NCI-H2196 treated with DMSO at 0.1 percent for 48 hours (cell line): ENCODE data around the gene ZKSCAN4.

Source experiments
- DNase-seq: peaks from one replicate; lab custom pipeline; 2025; ENCODE audit not compliant: unreplicated experiment; lab: John Stamatoyannopoulos, UW

ZKSCAN4 gene

GRCh38 chr6:28250747-28251146, 1.3 kb downstream of the ZKSCAN4 start:
- DNase-seq = no peak

DNA sequence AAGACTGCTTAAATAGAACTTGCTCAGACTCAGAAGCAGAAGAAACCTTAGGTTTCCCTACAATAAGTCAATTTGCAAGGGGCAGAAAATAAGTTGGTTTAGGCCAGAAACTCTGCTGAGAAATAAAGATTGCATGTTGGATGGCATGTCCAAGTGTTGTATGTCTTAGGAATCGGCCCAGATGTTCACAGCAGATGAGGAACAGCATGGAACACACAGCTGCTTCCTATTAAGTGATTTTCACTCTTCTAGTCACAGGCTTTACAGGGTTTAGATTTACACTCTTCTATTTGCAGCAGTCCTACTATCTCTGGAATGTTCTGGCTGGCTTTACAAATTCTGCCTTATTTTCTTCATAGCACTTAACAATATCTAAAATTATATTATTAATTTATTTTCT, 3.2 kb downstream of the ZKSCAN4 start:
- DNase-seq = no peak

- DNase-seq = no peak
Measured at GRCh38 chr6:28245206-28245941, 6.7 kb downstream of the ZKSCAN4 start.

- no peak for DNase-seq
Measured at GRCh38 chr6:28243946-28244345, 8.1 kb downstream of the ZKSCAN4 start.

GRCh38 chr6:28240471-28240870, 11.6 kb downstream of the ZKSCAN4 start:
- DNase-seq = no peak

GRCh38 chr6:28239636-28240035, 12.4 kb downstream of the ZKSCAN4 start:
- DNase-seq = no peak

- DNase-seq = no peak
Measured at GRCh38 chr6:28235912-28236452, 16.1 kb downstream of the ZKSCAN4 start.

GRCh38 chr6:28232785-28233184, 19.3 kb downstream of the ZKSCAN4 start:
- no peak for DNase-seq

DNA sequence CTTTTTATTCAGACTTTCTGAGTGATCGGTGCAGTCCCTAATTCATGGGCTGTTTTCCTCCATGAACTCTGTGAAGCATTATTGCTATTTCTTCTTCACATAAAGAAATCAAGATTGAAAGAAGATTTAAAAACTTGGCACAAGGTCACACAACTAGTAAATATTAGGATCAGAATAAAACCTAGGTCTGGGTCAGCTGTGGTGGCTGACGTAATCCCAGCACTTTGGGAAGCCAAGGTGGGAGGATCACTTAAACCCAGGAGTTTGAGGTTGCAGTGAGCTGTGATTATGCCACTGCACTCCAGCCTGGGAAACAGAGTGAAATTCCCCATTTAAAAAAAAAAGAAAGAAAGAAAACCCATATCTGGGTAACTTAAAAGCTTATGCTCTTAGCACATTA, 25.6 kb downstream of the ZKSCAN4 start:
- DNase-seq = no peak

DNA sequence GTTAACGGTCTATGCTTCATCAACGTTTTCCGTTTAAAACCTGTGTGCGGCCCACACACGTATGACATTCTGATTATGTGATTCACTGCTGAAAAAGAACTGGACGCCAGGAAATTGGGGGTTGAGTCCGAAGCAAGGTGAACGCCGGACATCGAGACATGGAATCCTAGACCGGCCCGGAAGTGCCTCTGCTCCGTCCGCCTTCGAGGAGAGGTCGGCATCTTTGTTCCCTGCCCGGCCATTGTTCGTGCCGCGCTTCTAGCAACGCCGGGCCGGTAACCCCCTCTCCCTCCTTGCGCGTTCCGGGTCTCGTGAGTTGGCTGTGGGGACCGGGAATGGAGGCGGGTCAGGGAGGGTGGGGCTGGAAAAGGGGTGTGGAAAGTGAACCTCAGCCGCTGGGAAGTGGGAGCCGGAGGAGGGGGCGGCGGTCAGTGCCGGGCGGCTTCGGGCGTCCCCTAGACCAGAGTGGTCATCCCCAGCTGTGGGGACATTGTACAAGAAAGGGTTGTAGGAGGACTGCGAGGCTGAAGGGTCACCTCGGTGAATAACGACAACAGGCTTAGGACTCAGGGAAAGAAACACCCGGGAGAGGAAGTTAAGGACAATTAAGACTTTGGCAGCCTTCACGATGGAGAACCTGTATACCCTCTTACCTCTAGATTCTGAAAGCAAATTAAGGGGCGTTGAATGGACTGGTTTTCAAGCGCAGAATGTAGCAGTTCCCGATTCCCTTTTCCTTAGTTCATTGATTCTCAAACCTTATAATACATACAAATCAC, 26.8 kb downstream of the ZKSCAN4 start, which contains the start of gene ZSCAN9:
ZSCAN9 (plus strand) TSS at position 220 of the 779 bp plus-strand sequence. CDS start 1,810 bp downstream, outside the sequence.
- peak; percentile 87 for DNase-seq

DNA sequence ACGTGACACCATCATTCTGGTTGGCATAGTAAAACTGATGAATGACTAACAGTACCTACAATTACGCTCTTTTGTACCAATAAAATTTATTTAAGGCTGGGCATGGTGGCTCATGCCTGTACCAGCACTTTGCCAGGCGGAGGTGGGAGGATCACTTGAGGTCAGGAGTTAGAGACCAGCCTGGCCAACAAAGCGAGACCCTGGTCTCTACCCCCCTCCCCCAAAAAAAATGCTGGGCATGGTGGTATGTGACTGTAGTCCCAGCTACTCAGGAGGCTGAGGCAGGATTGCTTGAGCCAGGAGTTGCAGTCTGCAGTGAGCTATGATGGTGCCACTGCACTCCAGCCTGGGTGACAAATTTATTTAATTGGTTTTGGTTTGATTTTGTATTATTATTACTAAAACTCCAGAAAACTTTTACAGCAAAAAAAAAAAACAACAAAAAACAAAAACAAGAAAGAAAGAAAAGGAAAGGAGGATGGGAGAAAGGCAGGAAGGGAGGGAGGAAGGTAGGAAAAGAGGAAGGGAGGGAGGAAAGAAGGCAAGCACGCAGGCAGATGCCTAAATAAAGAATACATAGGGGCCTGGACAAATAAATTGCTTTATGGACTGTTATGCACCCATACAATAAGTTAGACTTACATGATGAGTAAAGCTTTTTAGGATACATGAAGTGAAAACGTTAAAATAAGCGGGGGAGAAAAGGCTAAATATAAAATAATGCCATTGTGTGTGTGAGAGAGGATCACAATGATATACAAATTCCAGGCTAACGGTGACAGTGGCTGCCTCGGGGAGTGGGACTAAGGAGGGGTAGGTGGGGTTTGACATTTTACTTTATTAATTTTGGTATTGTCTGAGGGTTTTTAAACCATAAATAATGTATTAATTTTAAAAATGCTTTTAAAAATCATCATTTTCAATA, 27.7 kb downstream of the ZKSCAN4 start:
- no peak for DNase-seq

- no peak for DNase-seq
Measured at GRCh38 chr6:28220257-28221133, 31.6 kb downstream of the ZKSCAN4 start.

GRCh38 chr6:28218312-28219248, 33.5 kb downstream of the ZKSCAN4 start:
- DNase-seq = peak; percentile 66

GRCh38 chr6:28217890-28218289, 34.2 kb downstream of the ZKSCAN4 start:
- DNase-seq = no peak

DNA sequence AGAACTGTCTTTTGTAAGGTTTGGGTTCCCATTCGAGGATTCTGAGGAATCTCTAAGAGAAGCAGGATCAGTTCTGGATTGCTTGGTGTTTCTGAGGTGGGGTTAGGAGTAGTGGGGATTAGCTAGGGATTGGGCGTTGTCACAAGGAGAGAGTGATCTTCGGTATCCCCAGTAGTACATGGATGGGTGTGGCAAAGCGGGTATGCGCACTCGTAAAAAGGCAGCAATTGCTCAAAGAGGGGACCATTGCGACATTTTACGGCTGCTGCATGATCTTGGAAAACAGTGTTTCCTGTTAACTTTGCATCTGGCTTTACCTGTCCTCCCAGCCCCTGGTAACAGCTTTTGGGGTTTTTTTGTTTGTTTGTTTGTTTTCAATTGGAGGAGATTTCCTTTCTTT, 36.6 kb downstream of the ZKSCAN4 start:
- DNase-seq = no peak

GRCh38 chr6:28213213-28213523, 38.9 kb downstream of the ZKSCAN4 start:
- no peak for DNase-seq

GRCh38 chr6:28212510-28213212, 39.4 kb downstream of the ZKSCAN4 start:
- peak; percentile 15 for DNase-seq

DNA sequence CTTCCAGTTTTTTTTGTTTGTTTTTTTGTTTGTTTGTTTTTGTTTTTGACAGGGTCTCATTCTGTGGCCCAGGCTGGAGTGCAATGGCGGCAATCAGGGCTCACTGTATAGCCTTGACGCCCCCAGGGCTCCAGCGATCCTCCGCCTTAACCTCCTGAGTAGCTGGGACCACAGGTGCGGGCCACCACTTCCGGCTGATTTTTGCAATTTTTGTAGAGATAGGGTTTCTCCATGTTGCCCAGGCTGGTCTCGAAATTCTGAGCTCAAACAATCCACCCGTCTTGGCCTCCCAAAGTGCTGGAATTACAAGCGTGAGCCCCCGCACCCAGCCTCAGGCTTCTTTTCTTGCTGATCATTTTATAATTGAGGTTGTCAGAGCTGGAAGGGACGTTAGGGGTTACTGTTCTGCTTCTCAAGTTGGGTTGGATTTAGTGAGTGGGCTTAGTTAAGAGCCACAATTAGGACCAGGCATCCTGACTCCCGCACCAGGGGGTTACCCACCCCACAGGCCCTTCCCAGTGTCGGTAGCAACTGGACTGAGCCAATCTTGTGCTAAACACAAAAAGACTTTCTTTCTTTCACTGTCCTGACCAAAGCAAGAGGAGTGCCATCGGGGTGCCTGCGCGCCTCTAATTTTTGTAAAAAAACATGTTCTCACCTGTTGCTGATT, 40.1 kb downstream of the ZKSCAN4 start:
- DNase-seq = no peak
